T-cell (primary cell): ENCODE results near the gene FOXC1. TPM values are rescaled to one million over a fixed set of nuclear protein-coding genes. Genes with fewer than 3 reads are reported as not detected.

Experiments
- ATAC-seq, 4 experiments: fragments of 200-7000 bp in 3 of 4; fragments of 150-1000 bp in 1 of 4; cut with Tn5 transposase; replicated peaks in 1 of 4; 1 replicate in 3 of 4; 2 replicates in 1 of 4; pipeline ENCODE4 v1.10.0; 2021; ENCODE audit warnings: moderate library complexity in 3 of 4, mild to moderate bottlenecking in 2 of 4, moderate number of reproducible peaks in 1 of 4
- CTCF ChIA-PET, 2 donors: fragments of 300-600 bp; sonication (Branson Sonifier 250); formaldehyde crosslinking; loops; one replicate each; lab custom pipeline; 2022; ENCODE audit warnings: antibody characterized with exemption in 2 of 2; lab: Charles Lee
- POLR2A ChIA-PET, 2 donors: fragments of 300-600 bp; sonication (Branson Sonifier 250); formaldehyde crosslinking; loops; one replicate each; lab custom pipeline; 2022; ENCODE audit warnings: antibody characterized with exemption in 2 of 2; lab: Charles Lee
- DNase-seq, 35 experiments: peaks; one replicate each; pipeline versions ENCODE4 v3.0.0 to v3.0.0-alpha.2; 2013 to 2023
- H3K27ac ChIP-seq: one replicate; pipeline ENCODE4 v1.5.1; 2013; ENCODE audit warnings: low read length
- H3K27me3 ChIP-seq, 2 experiments: replicated peaks in 1 of 2; 1 replicate in 1 of 2; 2 replicates in 1 of 2; pipeline versions ENCODE4 v1.6.1 to v1.7.0; 2013; ENCODE audit warnings: low read length in 1 of 2, mixed read lengths in 1 of 2; ENCODE audit not compliant: control insufficient read depth in 2 of 2, insufficient read depth in 2 of 2; ENCODE audit errors: extremely low read depth in 1 of 2
- H3K36me3 ChIP-seq, 2 donors: 1 replicate in 1 of 2; 2 replicates in 1 of 2; pipeline versions ENCODE4 v1.6.1 to v1.7.0; 2013; ENCODE audit warnings: low read length in 1 of 2; ENCODE audit not compliant: control insufficient read depth in 2 of 2, insufficient read depth in 1 of 2; ENCODE audit errors: extremely low read depth in 1 of 2
- H3K4me1 ChIP-seq, 2 experiments: 1 replicate in 1 of 2; 2 replicates in 1 of 2; pipeline versions ENCODE4 v1.6.1 to v1.7.0; 2013; ENCODE audit warnings: low read length in 2 of 2, mixed read lengths in 1 of 2; ENCODE audit not compliant: insufficient read depth in 2 of 2, control insufficient read depth in 1 of 2; ENCODE audit errors: extremely low read depth in 1 of 2
- H3K4me3 ChIP-seq, 2 donors: 1 replicate in 1 of 2; 2 replicates in 1 of 2; pipeline versions ENCODE4 v1.5.1 to v1.7.0; 2013; ENCODE audit warnings: mild to moderate bottlenecking in 2 of 2, low read length in 1 of 2, moderate library complexity in 1 of 2; ENCODE audit not compliant: control insufficient read depth in 1 of 2; ENCODE audit errors: extremely low read depth in 1 of 2
- H3K9me3 ChIP-seq: 2 replicates; pipeline ENCODE4 v1.7.0; 2013
- H3K27ac Mint-ChIP-seq, 2 donors: one replicate each; pipeline ENCODE4 v1.8.0; 2020 to 2021; ENCODE audit warnings: mild to moderate bottlenecking in 2 of 2, mixed read lengths in 2 of 2
- H3K27me3 Mint-ChIP-seq, 2 donors: one replicate each; pipeline ENCODE4 v1.8.0; 2021 to 2022; ENCODE audit warnings: mixed read lengths in 2 of 2
- H3K36me3 Mint-ChIP-seq: one replicate; pipeline ENCODE4 v1.8.0; 2021; ENCODE audit warnings: mixed read lengths
- H3K4me1 Mint-ChIP-seq, 3 donors: one replicate each; pipeline ENCODE4 v1.8.0; 2020 to 2022; ENCODE audit warnings: mixed read lengths in 3 of 3, mild to moderate bottlenecking in 1 of 3
- H3K4me3 Mint-ChIP-seq, 3 donors: one replicate each; pipeline ENCODE4 v1.8.0; 2020 to 2022; ENCODE audit warnings: mild to moderate bottlenecking in 3 of 3, mixed read lengths in 3 of 3, moderate library complexity in 3 of 3
- H3K9me3 Mint-ChIP-seq, 3 donors: one replicate each; pipeline ENCODE4 v1.8.0; 2020 to 2022; ENCODE audit warnings: mixed read lengths in 3 of 3
- WGBS: methylation state at CpG from one replicate; pipeline ENCODE4 v1.1.5; 2013; ENCODE audit warnings: missing lambda C conversion rate; ENCODE audit not compliant: insufficient coverage; 5-methylcytosine and 5-hydroxymethylcytosine counted together
- total RNA-seq, 35 experiments: library from RNA in 6 of 35; stranded (reverse) in 6 of 35; fragments of 120-200 nt in 1 of 35; gene quantifications; one replicate each; pipeline versions ENCODE4 v1.2.1 to v1.2.4 and lab custom pipeline; 2013 to 2026

The FOXC1 gene
- total RNA-seq, 5 donors from 2014 or later (not counting 1 experiment from before 2014, with no cell fraction given) = 0.09 to 0.15 (median 0.12) TPM; not detected in 2

- H3K9me3 ChIP-seq = no peaks in the 10 kb centered on the region
- H3K4me1 ChIP-seq = peaks cover 0 to 19% of the 10 kb centered on the region in 2 experiments
- ChIA-PET CTCF (interaction anchor here (0.6 to 1.1 kb wide), 4 partner anchors 320 to 1034 kb away, joined by 3 to 6 read pairs (median 3); no protein-coding TSS in a partner anchor), POLR2A (no interaction called here)
- H3K36me3 ChIP-seq = no peaks in the 10 kb centered on the region
- H3K27me3 ChIP-seq = peaks cover 8 to 76% of the 10 kb centered on the region in 2 experiments
- H3K4me3 Mint-ChIP-seq = no peak overlapping the region
- peaks cover 5 to 7% (median 6%) of the 10 kb centered on the region in 3 donors for H3K4me1 Mint-ChIP-seq
- peaks cover 69 to 74% of the 10 kb centered on the region in 2 donors for H3K27me3 Mint-ChIP-seq
- H3K9me3 Mint-ChIP-seq = no peaks in the 10 kb centered on the region
- WGBS = 40% methylated on average over 1 of the region's 3 CpGs
- no peak overlapping the region for H3K4me3 ChIP-seq
- DNase-seq = no peak
- ATAC-seq = no peak
- H3K36me3 Mint-ChIP-seq = no peaks in the 10 kb centered on the region
- H3K27ac Mint-ChIP-seq = no peak overlapping the region
- H3K27ac ChIP-seq = no peak overlapping the region
Observed at GRCh38 chr6:1600063-1600763, 9.5 kb upstream of the FOXC1 start.

GRCh38 chr6:1600764-1601157, 9.0 kb upstream of the FOXC1 start:
- H3K27me3 ChIP-seq = peaks cover 8 to 76% of the 10 kb centered on the region in 2 experiments
- Mint-ChIP-seq H3K27me3 (peaks cover 74 to 79% of the 10 kb centered on the region in 2 donors), H3K4me3 (no peak overlapping the region), H3K9me3 (no peaks in the 10 kb centered on the region), H3K27ac (no peak overlapping the region), H3K36me3 (no peaks in the 10 kb centered on the region), H3K4me1 (peaks cover 10 to 12% (median 11%) of the 10 kb centered on the region in 3 donors)
- ATAC-seq (no peak), DNase-seq (no peak)
- H3K27ac ChIP-seq = no peak overlapping the region
- ChIA-PET POLR2A (no interaction called here), CTCF (interaction anchor here in 1 of 2 donors (1.1 kb wide), 1 partner anchor 1034 kb away, joined by 3 read pairs; no protein-coding TSS in a partner anchor)
- no peaks in the 10 kb centered on the region for H3K36me3 ChIP-seq
- H3K9me3 ChIP-seq = no peaks in the 10 kb centered on the region
- no peak overlapping the region for H3K4me3 ChIP-seq
- H3K4me1 ChIP-seq = peaks cover 0 to 25% of the 10 kb centered on the region in 2 experiments
- WGBS = 88% methylated on average over 10 of the region's 15 CpGs

- H3K27me3 Mint-ChIP-seq = peaks cover 77 to 80% of the 10 kb centered on the region in 2 donors
- POLR2A ChIA-PET = no interaction called here
- no peak overlapping the region for H3K4me3 ChIP-seq
- H3K27me3 ChIP-seq = peaks cover 8 to 76% of the 10 kb centered on the region in 2 experiments
- no peaks in the 10 kb centered on the region for H3K9me3 Mint-ChIP-seq
- no peak overlapping the region for H3K27ac Mint-ChIP-seq
- no peak overlapping the region for H3K27ac ChIP-seq
- H3K4me1 Mint-ChIP-seq = peaks cover 12 to 14% (median 14%) of the 10 kb centered on the region in 3 donors
- H3K36me3 ChIP-seq = no peaks in the 10 kb centered on the region
- DNase-seq (no peak), ATAC-seq (no peak)
- CTCF ChIA-PET = no interaction called here
- H3K9me3 ChIP-seq = no peaks in the 10 kb centered on the region
- H3K4me1 ChIP-seq = peaks cover 0 to 24% of the 10 kb centered on the region in 2 experiments
- WGBS = 28% methylated on average over 37 of the region's 60 CpGs
- H3K4me3 Mint-ChIP-seq = no peak overlapping the region
- H3K36me3 Mint-ChIP-seq = no peaks in the 10 kb centered on the region
Observed at GRCh38 chr6:1601158-1602048, 8.3 kb upstream of the FOXC1 start.

- Mint-ChIP-seq H3K27ac (no peak overlapping the region), H3K4me1 (peaks cover 19 to 22% (median 21%) of the 10 kb centered on the region in 3 donors), H3K36me3 (no peaks in the 10 kb centered on the region), H3K9me3 (no peaks in the 10 kb centered on the region), H3K4me3 (no peak overlapping the region), H3K27me3 (peaks cover 77 to 81% of the 10 kb centered on the region in 2 donors)
- ChIA-PET CTCF (interaction anchor here (0.5 to 1.5 kb wide), 3 partner anchors 752 to 1032 kb away, joined by 3 to 4 read pairs (median 4); no protein-coding TSS in a partner anchor), POLR2A (no interaction called here)
- H3K4me1 ChIP-seq = peaks cover 0 to 32% of the 10 kb centered on the region in 2 experiments
- WGBS = 98% methylated on average over 5 of the region's 10 CpGs
- DNase-seq = no peak
- H3K9me3 ChIP-seq = no peaks in the 10 kb centered on the region
- no peaks in the 10 kb centered on the region for H3K36me3 ChIP-seq
- no peak overlapping the region for H3K4me3 ChIP-seq
- H3K27me3 ChIP-seq = peaks cover 8 to 80% of the 10 kb centered on the region in 2 experiments
- H3K27ac ChIP-seq = no peak overlapping the region
- ATAC-seq = no peak
Observed at GRCh38 chr6:1602049-1602713, 7.5 kb upstream of the FOXC1 start.

GRCh38 chr6:1603708-1604107, 6.0 kb upstream of the FOXC1 start:
- peaks cover 8 to 84% of the 10 kb centered on the region in 2 experiments for H3K27me3 ChIP-seq
- CTCF ChIA-PET = interaction anchor here (0.9 to 1.5 kb wide), 4 partner anchors 500 to 1030 kb away, joined by 3 to 4 read pairs (median 4); no protein-coding TSS in a partner anchor
- POLR2A ChIA-PET = no interaction called here
- Mint-ChIP-seq H3K27ac (no peak overlapping the region), H3K4me3 (peak overlapping the region in 1 of 3 donors; percentile 27), H3K36me3 (no peaks in the 10 kb centered on the region), H3K4me1 (peaks cover 35 to 37% (median 37%) of the 10 kb centered on the region in 3 donors), H3K27me3 (peaks cover 76 to 81% of the 10 kb centered on the region in 2 donors), H3K9me3 (no peaks in the 10 kb centered on the region)
- no peak for DNase-seq
- WGBS = 80% methylated on average over 14 of the region's 15 CpGs
- H3K27ac ChIP-seq = no peak overlapping the region
- H3K36me3 ChIP-seq = no peaks in the 10 kb centered on the region
- no peak overlapping the region for H3K4me3 ChIP-seq
- H3K9me3 ChIP-seq = no peaks in the 10 kb centered on the region
- peaks cover 8 to 46% of the 10 kb centered on the region in 2 experiments for H3K4me1 ChIP-seq
- ATAC-seq = no peak
